Activated CD4-positive, alpha-beta T cell treated with anti-CD3 and anti-CD28 coated beads for 24 hours (primary cell): Measurements from ENCODE around the gene C1RL.
"Not testable (repeated sequence)": the region's sequence is repeated elsewhere in the genome, so short reads cannot be mapped to it uniquely, and the experiment has no call there.

Experiments
- DNase-seq, 2 donors: peaks; one replicate each; pipeline ENCODE4 v3.0.0-alpha.2; 2020; ENCODE audit warnings: low read depth in 2 of 2

The C1RL gene

DNA sequence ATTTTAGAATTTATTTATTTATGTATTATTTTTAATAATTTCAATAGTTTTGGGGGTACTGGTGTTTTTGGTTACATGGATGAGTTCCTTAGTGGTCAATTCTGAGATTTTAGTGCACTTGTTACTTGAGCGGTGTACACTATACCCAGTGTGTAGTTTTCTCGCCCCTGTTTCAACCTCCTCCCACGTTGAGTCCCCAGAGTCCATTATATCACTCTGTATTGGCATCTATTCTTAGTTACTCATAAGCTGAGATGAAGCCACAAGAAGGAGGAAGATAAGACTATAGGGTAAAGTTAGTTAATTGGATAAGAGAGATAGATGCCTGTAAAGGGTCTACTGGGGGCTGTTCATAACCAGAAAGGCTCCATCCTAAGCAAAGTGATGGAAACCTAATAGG, 44.5 kb downstream of the C1RL start:
- DNase-seq = no peak

DNA sequence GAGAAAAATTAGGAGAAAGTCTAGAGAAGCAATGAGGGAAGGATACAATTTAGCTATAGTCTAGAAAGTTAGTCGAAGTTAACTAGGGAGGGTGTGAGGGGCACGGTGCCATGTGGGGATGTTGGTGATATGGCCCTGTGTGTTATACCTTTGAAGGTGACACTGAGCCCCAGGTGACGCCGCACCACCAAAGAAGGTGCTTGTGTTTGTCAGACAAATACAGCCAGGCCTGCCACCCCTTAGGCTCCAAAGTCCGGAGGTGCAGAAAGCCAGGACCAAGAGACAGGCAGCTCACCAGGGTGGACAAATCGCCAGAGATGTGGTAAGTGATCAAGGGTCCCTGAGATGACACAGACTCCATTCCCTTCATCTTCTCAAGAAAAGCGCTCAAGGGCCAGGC, 47.4 kb downstream of the C1RL start:
- DNase-seq = no peak

DNA sequence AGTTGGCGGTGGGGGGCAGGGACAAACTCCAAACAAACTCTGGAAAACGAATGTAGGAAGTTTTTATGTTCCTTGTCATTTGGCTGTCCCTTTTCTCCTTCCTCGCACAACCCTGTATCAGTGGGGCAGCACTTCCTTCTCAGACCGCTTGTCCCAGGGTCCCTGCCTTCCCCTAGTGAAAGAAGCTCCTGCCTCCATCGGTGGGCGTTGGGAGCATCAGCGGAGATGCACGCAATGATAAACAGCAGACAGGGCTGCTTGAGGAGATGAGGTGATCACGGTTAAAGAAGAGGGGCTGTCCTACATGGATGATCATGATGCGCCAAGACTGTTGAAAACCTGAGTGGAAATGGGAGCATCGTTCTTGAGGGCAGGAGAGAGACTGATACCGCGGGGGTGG, 47.9 kb downstream of the C1RL start:
- DNase-seq = no peak

DNA sequence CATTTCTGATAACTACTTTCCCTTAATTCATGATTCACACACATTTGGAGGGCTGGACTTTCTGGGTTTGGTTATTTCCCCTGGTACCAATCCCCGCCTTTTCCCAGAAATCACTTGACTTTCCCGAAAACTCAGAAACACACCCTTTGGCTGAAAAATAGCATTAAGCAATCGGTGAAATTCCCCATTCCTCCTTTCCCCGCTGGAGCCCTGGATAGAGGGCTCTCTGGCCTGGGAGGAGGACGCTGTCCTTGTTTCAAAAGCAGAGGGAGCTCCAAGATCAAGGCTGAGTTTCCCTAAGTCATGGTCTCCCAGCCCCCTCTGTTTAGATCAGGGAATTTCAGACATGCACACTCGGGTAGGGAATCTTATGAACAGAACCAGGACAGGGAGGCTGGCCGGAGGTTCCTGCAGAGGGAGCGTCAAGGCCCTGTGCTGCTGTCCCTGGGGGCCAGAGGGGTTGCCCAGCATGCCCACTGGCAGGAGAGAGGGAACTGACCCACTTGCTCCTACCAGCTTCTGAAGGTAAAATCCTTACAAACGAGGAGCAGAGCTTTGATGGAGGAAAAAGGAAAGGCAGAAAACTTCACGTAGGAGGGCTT, 48.6 kb downstream of the C1RL start, which contains the start of gene C1S:
Gene C1S (plus strand): TSS at position 366 of the 602 bp plus-strand sequence. CDS start 1,195 bp downstream, outside the sequence.
- DNase-seq = no peak

DNA sequence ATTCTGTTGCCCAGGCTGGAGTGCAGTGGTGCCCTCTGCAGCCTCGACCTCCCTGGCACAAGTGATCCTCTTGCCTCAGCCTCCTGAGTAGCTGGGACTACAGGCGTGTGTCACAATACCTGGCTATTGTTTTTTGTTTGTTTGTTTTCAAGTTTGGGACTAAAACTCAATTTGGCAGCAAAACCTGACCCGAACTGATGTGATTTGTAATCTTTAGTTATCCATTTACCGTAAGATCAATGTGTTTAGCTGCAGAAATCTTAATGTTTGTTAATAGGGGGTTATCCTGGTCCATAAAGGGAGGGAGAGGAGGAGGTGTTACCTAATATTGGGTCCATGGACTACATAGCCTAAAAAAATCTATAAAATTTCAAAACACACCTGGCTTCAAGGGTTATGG, 49.2 kb downstream of the C1RL start:
- no peak for DNase-seq

DNA sequence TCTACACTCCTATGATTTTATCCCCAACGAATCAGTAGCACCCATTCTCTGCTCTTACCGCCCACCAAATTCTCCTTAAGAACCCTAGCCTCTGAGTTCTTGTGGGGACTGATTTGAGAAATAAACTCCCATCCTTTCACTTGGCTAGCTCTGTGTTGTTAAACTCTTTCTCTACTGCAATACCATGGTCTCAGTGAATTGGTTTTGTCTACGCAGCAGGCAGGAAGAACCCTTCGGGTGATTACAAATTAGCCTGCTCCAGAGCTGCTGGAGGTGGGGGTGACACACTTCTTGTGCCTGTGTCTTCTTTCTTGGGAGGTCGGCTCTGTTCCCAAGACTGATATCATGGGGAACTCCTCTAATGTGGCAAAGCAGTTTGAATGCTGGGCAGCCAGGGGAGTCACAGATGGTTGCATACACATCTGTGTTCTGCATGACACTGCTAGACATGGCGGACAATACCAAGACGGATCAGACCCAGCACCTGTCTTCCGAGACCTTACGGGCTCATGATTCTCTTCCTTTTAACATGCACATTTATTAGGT, 50.1 kb downstream of the C1RL start:
- DNase-seq = no peak

DNA sequence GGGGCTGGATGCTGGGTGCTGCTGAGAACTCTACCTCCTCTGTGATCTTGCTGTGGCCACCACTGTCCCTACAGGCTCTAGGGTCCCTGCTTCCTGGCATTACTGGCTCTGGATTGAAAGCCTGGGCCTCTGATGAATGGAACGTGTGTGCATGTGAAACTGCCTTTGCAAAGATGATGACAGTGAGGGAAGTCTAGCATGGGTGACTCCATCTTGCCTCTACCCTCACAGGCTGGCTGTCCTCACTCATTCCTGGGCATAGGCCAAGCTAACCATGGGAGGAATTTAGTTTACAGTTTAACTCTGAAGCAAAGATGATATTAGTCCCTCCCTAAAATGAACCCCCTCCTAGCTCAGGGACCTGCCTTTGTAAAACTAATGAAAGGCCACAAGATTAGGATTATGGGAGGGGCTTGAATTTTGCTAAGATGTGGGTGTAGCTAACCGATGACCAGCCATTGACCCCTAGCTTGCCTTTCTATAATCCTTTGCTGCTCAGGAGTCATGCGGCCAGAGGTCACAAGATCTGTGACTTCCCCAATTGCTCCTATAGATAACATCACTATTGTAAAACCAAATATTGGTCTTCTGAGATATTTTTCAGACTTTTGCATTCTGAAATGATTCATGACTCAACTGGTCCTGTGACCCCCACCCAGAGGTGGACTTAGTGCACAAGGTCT, 50.7 kb downstream of the C1RL start:
- DNase-seq = no peak

DNA sequence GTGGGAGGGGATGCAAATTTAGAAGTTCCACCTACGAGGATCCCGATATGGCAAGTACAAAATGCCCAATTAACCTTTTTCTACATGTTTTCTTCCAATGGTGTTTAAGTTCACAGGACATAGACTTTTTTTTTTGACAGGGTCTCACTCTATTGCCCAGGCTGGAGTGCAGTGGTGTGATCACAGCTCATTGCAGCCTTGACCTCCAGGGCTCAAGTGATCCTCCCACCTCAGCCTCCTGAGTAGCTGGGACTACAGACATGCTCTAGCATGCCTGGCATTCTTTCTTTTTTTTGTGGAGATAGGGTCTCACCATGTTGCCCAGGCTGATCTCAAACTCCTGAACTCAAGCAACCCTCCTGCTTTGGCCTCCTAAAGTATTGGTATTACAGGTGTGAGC, 53.3 kb downstream of the C1RL start:
- not testable (repeated sequence) for DNase-seq

DNA sequence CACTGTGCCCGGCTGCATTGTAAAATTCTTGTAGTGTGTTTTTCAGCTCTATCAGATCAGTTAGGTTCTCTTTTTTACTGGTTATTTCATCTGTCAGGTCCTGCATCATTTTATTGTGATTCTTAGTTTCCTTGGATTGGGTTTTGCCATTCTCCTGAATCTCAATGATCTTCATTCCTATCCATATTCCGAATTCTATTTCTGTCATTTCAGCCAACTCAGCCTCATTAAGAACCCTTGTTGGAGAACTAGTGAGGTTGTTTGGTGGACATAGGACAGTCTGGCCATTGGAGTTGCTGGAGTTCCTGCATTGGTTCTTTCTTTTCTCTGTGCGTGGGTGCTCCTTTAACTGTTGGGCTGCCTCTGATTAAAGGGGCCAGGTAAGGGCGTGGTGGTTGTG, 54.1 kb downstream of the C1RL start:
- no peak for DNase-seq

DNA sequence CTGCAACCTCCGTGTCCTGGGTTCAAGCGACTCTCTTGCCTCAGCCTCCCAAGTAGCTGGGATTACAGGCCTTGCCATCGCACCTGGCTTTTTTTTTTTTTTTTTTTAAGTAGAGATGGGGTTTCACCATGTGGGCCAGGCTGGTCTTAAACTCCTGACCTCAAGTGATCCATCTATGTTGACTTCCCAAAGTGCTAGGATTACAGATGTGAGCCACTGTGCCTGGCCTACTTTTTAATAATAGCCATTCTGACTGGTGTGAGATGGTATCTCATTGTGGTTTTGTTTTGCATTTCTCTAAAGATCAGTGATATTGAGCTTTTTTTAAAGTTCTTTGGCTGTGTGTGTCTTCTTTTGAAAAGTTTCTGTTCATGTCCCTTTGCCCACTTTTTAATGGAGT, 59.0 kb downstream of the C1RL start:
- not testable (repeated sequence) for DNase-seq

DNA sequence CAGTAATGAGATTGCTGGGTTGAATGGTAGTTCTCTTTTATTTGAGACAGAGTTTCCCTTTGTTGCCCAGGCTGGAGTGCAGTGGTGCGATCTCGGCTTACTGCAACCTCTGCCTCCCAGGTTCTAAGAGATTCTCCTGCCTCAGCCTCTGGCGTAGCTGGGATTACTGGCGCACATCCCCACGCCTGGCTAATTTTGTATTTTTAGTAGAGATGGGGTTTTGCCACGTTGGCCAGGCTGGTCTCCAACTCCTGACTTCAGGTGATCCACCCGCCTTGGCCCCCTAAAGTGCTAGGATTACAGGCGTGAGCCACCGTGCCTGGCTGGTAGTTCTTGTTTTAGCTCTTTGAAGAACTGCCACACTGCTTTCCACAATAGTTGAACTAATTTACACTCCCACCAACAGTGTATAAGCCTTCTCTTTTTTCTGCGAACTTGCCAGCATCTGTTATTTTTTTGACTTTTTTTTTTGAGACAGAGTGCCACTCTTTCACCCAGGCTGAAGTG, 59.5 kb downstream of the C1RL start:
- DNase-seq = not testable (repeated sequence)

DNA sequence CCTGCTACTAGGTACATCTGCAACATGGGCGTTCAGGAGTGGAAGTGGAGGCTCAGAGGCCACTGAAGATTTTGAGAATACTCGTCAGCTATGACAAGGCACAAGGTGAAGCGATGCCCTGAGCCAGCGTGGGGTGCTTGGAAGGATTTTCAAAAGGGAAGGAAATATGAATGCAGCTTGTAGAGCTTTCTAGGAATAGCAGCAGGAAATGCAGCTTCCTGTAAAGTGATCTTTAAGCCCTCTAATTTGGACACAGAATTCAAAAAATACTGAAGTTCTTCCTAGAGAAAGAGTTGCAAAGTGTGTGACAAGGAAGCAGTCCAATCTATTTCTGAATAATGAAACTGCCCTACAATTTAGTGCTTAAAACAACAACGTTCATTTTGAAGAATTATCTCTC, 61.7 kb downstream of the C1RL start:
- DNase-seq = no peak

DNA sequence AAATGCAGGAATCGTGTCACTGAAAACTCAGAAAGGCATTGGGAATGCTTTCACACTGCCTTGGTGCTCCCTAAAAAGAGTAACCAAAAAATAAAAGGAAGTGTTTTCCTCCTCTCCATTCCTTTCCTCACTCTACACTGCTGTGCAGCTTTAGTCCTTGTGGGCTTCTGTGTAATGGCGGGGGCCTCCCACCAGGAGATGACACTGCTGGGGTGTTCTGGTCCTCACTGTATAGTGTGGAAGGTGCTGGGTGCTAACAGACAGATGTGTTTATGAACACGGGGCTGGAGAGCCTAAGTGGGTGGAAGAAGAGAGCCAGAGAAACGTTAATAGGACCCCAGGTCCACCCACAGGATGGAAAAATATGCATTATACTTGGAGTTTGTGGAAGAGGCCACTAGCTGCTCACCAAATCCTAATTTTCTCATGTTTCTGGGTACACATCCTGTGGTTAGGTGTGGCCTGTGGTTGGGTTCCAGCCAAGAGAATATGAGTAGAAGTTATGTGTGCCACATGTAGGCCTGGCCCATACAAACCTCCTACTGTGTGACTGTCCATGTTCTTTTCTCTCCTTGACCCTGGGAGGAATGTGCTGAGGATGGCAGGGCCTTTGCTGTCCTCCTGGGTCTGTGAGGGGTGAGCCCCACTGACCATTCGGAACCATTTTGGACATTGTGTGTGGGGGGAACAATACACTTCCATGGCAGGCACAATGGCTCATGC, 62.5 kb downstream of the C1RL start:
- DNase-seq = no peak

DNA sequence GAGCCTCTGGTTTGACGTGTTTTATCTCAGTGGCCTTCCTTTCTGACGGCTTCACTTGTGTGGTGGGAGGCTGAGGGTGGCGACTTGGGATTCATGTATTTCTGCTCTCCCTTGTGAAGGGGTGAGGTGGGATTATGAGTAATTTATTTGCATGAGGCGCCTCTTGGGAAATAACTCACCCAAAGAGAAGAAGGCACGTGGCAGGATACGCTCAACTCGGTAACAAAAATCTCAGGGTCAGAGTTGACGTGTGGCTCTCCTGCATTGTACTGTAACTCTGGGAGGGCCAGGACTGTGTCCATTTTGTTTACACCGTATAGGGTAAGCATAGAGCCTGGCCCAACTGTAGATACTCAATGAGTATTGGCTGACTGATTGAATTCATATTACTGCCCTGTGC, 63.1 kb downstream of the C1RL start:
- DNase-seq = no peak
